Measurements from ENCODE around the gene GRIA1. TPM values are rescaled to one million over a fixed set of nuclear protein-coding genes. Genes with fewer than 3 reads are reported as not detected.

The GRIA1 gene
- total RNA-seq, 4 donors from 2014 or later, result 0.27 to 1.9 (median 0.99) TPM

- Histone ChIP-seq H3K27ac (no peak overlapping the region), H3K36me3 (no peaks in the 10 kb centered on the region), H3K27me3 (no peaks in the 10 kb centered on the region), H3K4me1 (no peaks in the 10 kb centered on the region), H3K9me3 (no peaks in the 10 kb centered on the region), H3K4me3 (no peak overlapping the region)
- TF ChIP-seq CTCF (IDR thresholded peaks at IDR 0.05) (no peak), POLR2A (IDR thresholded peaks at IDR 0.05) (no peak), POLR2AphosphoS5 (IDR thresholded peaks at IDR 0.05) (no peak), EP300 (IDR thresholded peaks at IDR 0.05) (no peak)
- whole genome bisulfite sequencing, 2 donors (ENCODE audit: low coverage in 1 of 2), result 69 to 84% methylated on average over 5 to 8 of the region's 8 CpGs
- ATAC-seq, result no peak
Observed at GRCh38 chr5:153572411-153573145, 82.1 kb downstream of the GRIA1 start.

- 55 to 57% methylated on average over 3 to 4 of the region's 4 CpGs for WGBS, 2 donors (ENCODE audit: low coverage in 1 of 2)
- Histone ChIP-seq H3K9me3 (no peaks in the 10 kb centered on the region), H3K36me3 (no peaks in the 10 kb centered on the region), H3K4me1 (no peaks in the 10 kb centered on the region), H3K27me3 (no peaks in the 10 kb centered on the region), H3K4me3 (no peak overlapping the region), H3K27ac (no peak overlapping the region)
- no peak for TF ChIP-seq POLR2AphosphoS5 (IDR thresholded peaks at IDR 0.05)
- ATAC-seq, result no peak
Observed at GRCh38 chr5:153573326-153574033, 83.0 kb downstream of the GRIA1 start.

GRCh38 chr5:153584126-153584959 is 93.9 kb downstream of the GRIA1 start:
- no peak overlapping the region for H3K27ac ChIP-seq
- no peak for ATAC-seq
- H3K4me3 ChIP-seq, result no peak overlapping the region
- H3K36me3 ChIP-seq, result no peaks in the 10 kb centered on the region
- H3K4me1 ChIP-seq, result no peaks in the 10 kb centered on the region
- whole genome bisulfite sequencing, 2 donors (ENCODE audit: low coverage in 1 of 2), result 35 to 48% methylated on average over 2 to 3 of the region's 4 CpGs
- TF ChIP-seq EP300 (IDR thresholded peaks at IDR 0.05) (no peak), POLR2A (IDR thresholded peaks at IDR 0.05) (no peak), CTCF (IDR thresholded peaks at IDR 0.05) (no peak)
- peaks cover 7% of the 10 kb centered on the region for H3K27me3 ChIP-seq
- H3K9me3 ChIP-seq, result no peaks in the 10 kb centered on the region

- no peak overlapping the region for H3K27ac ChIP-seq
- TF ChIP-seq POLR2A (IDR thresholded peaks at IDR 0.05) (no peak), EP300 (IDR thresholded peaks at IDR 0.05) (no peak), CTCF (IDR thresholded peaks at IDR 0.05) (no peak), POLR2AphosphoS5 (IDR thresholded peaks at IDR 0.05) (no peak)
- no peaks in the 10 kb centered on the region for H3K4me1 ChIP-seq
- ATAC-seq, result no peak
- H3K4me3 ChIP-seq, result no peak overlapping the region
- H3K36me3 ChIP-seq, result no peaks in the 10 kb centered on the region
- H3K9me3 ChIP-seq, result no peaks in the 10 kb centered on the region
- WGBS, 2 donors (ENCODE audit: low coverage in 1 of 2), result 71 to 80% methylated on average over 1 to 3 of the region's 3 CpGs
- peaks cover 7% of the 10 kb centered on the region for H3K27me3 ChIP-seq
Observed at GRCh38 chr5:153584960-153585359, 94.5 kb downstream of the GRIA1 start.

GRCh38 chr5:153585622-153586277 is 95.3 kb downstream of the GRIA1 start:
- H3K27me3 ChIP-seq, result peaks cover 7% of the 10 kb centered on the region
- no peak overlapping the region for H3K27ac ChIP-seq
- no peak overlapping the region for H3K4me3 ChIP-seq
- no peak for ATAC-seq
- 50 to 67% methylated on average over 2 of the region's 2 CpGs for WGBS, 2 donors (ENCODE audit: low coverage in 1 of 2)
- H3K9me3 ChIP-seq, result no peaks in the 10 kb centered on the region
- TF ChIP-seq CTCF (IDR thresholded peaks at IDR 0.05), result no peak
- no peaks in the 10 kb centered on the region for H3K36me3 ChIP-seq
- no peaks in the 10 kb centered on the region for H3K4me1 ChIP-seq

Data from gastroesophageal sphincter (tissue), 4 donors.